Measurements from ENCODE around the gene CEBPG.

- no peak for TF ChIP-seq POLR2A (IDR thresholded peaks at IDR 0.05)
- TF ChIP-seq CTCF (IDR thresholded peaks at IDR 0.05) = no peak
- no peak for TF ChIP-seq POLR2AphosphoS5 (IDR thresholded peaks at IDR 0.05)
- TF ChIP-seq EP300 (IDR thresholded peaks at IDR 0.05) = no peak
Measured at GRCh38 chr19:33413868-33414666, 40.6 kb downstream of the CEBPG start.

All from stomach (tissue), 4 donors.